ENCODE data around the gene HAND1. TPM values are rescaled to one million over a fixed set of nuclear protein-coding genes. Genes with fewer than 3 reads are reported as not detected.

Gene HAND1
- total RNA-seq, 1 donor from 2014 or later = not detected

Other genes with a start within 250 kb of the HAND1 start
- 17.0 and 22.2 TPM in 2 replicates for gene SAP30L, start 32.2 kb downstream of the HAND1 start, total RNA-seq